Gastrocnemius medialis (tissue), 4 donors: ENCODE results near the gene ERBB3. TPM values are rescaled to one million over a fixed set of nuclear protein-coding genes. Genes with fewer than 3 reads are reported as not detected.

Experiments
- ATAC-seq, 2 donors: fragments of 150-250 bp; one replicate each; pipeline ENCODE4 v1.9.1; 2016
- DNase-seq, 2 donors: peaks; one replicate each; pipeline ENCODE4 v3.0.0-alpha.2; 2019
- H3K27ac ChIP-seq, 4 donors: fragments of 200-600 bp; sonication (generic); 1 replicate in 1 of 4; 2 replicates in 3 of 4; pipeline ENCODE4 v1.5.1; 2016 to 2018; ENCODE audit warnings: mild to moderate bottlenecking in 2 of 4, moderate library complexity in 1 of 4
- H3K27me3 ChIP-seq, 3 donors: fragments of 200-600 bp; sonication (generic) in 2 of 3; 1 replicate in 1 of 3; 2 replicates in 2 of 3; pipeline versions ENCODE4 v1.5.1 to v1.6.0; 2016 to 2019; ENCODE audit warnings: mild to moderate bottlenecking in 1 of 3, moderate library complexity in 1 of 3
- H3K36me3 ChIP-seq, 2 donors: fragments of 200-600 bp; sonication (generic) in 1 of 2; one replicate each; pipeline ENCODE4 v1.5.1; 2017 to 2018
- H3K4me1 ChIP-seq, 2 donors: fragments of 200-600 bp; sonication (generic) in 1 of 2; one replicate each; pipeline ENCODE4 v1.5.1; 2016 to 2017; ENCODE audit warnings: mild to moderate bottlenecking in 2 of 2
- H3K4me3 ChIP-seq, 4 donors: fragments of 200-600 bp; sonication (generic) in 3 of 4; 1 replicate in 1 of 4; 2 replicates in 3 of 4; pipeline ENCODE4 v1.5.1; 2016 to 2019; ENCODE audit warnings: mild to moderate bottlenecking in 2 of 4
- H3K9me3 ChIP-seq, 3 donors: fragments of 200-600 bp; sonication (generic) in 2 of 3; 1 replicate in 1 of 3; 2 replicates in 2 of 3; pipeline ENCODE4 v1.5.1; 2016 to 2019
- CTCF ChIP-seq, 5 experiments: fragments of 450-650 bp in 3 of 5; fragments of 200-600 bp in 2 of 5; sonication (generic) in 2 of 5; IDR thresholded peaks in 4 of 5; conservative IDR thresholded peaks in 1 of 5; 1 replicate in 4 of 5; 2 replicates in 1 of 5; pipeline ENCODE4 v1.5.1; 2016 to 2019; ENCODE audit warnings: antibody characterized with exemption in 5 of 5, mild to moderate bottlenecking in 3 of 5, moderate library complexity in 3 of 5
- POLR2A ChIP-seq, 2 donors: fragments of 450-650 bp; IDR thresholded peaks; one replicate each; pipeline ENCODE4 v1.6.1; 2017; ENCODE audit warnings: antibody characterized with exemption in 2 of 2, mild to moderate bottlenecking in 2 of 2, moderate library complexity in 2 of 2
- in situ Hi-C, 4 donors: fragments of 200-750 bp; cut with MboI; loops; one replicate each; pipeline versions ENCODE4 v1.15.0 to v1.8.0; 2017; ENCODE audit warnings: low sequenced_read_pairs in 4 of 4
- intact Hi-C: fragments of 100-400 bp; cut with DNase I; formaldehyde crosslinking; loops from one replicate; pipeline ENCODE4 v1.15.1; 2023; ENCODE audit warnings: low total_unique reads
- total RNA-seq, 4 donors: library from RNA; depleted of rRNA; stranded (reverse); fragments of >200 nt; gene quantifications; one replicate each; pipeline versions ENCODE4 v1.1.0 to v1.2.3, GENCODE V29; 2016

ERBB3 gene
- total RNA-seq, 4 donors from 2014 or later, result 0.15 to 2.1 (median 1.1) TPM

- no peak for TF ChIP-seq POLR2A (IDR thresholded peaks at IDR 0.05)
- TF ChIP-seq CTCF (IDR thresholded peaks at IDR 0.05 in 4 of 5, conservative IDR thresholded peaks at IDR 0.05 in 1 of 5), result no peak
- H3K4me3 ChIP-seq, result peak overlapping the region in 1 of 4 donors; percentile 88
- peaks cover 0 to 14% of the 10 kb centered on the region in 2 donors for H3K36me3 ChIP-seq
- in situ Hi-C loops, result loop anchor here in 2 of 4 donors (10.0 kb wide), 1 partner anchor 64 kb away; the partner anchor contains the start of gene SMARCC2 (in 2 of the 2)
- ATAC-seq (no peak), DNase-seq (peak in 1 of 2 donors; percentile 29)
- intact Hi-C loops, result no loop called here
- H3K9me3 ChIP-seq, result no peaks in the 10 kb centered on the region
- H3K27me3 ChIP-seq, result no peaks in the 10 kb centered on the region
- H3K4me1 ChIP-seq, result peaks cover 55 to 63% of the 10 kb centered on the region in 2 donors
- peak overlapping the region; percentile 93 to 99 (median 98) for H3K27ac ChIP-seq
These were observed 40.3 kb downstream of the ERBB3 start for GRCh38 chr12:56120158-56120846.

DNA sequence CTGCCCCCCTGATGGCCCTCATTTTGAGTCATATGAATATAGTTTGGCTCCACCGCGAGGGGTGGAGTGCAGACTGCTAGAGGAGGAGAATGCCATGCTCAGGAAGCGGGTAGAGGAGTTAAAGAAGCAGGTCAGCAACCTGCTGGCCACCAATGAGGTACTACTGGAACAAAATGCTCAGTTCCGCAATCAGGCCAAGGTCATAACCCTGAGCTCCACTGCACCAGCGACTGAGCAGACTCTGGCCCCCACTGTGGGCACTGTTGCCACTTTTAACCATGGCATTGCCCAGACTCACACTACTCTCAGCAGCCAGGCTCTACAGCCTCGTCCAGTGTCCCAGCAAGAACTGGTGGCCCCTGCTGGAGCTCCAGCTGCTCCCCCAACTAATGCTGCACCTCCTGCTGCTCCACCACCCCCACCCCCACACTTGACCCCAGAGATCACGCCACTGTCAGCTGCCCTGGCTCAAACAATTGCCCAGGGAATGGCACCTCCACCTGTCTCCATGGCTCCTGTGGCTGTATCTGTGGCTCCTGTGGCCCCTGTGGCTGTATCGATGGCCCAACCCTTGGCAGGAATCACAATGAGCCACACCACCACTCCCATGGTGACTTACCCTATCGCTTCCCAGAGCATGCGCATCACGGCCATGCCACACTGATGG is 41.4 kb downstream of the ERBB3 start:
- ATAC-seq (no peak), DNase-seq (peak in 1 of 2 donors; percentile 49)
- Histone ChIP-seq H3K4me3 (no peak overlapping the region), H3K27ac (peak overlapping the region; percentile 93 to 99 (median 98)), H3K9me3 (no peaks in the 10 kb centered on the region), H3K36me3 (peaks cover 0 to 14% of the 10 kb centered on the region in 2 donors), H3K4me1 (peaks cover 64 to 71% of the 10 kb centered on the region in 2 donors), H3K27me3 (no peaks in the 10 kb centered on the region)
- intact Hi-C loops (no loop called here), in situ Hi-C loops (loop anchor here in 2 of 4 donors (10.0 kb wide), 1 partner anchor 63 kb away; the partner anchor contains the start of gene SMARCC2 (in 2 of the 2))
- no peak for TF ChIP-seq POLR2A (IDR thresholded peaks at IDR 0.05)
- TF ChIP-seq CTCF (IDR thresholded peaks at IDR 0.05 in 4 of 5, conservative IDR thresholded peaks at IDR 0.05 in 1 of 5), result no peak

GRCh38 chr12:56122637-56123036 is 42.7 kb downstream of the ERBB3 start:
- ATAC-seq, result no peak
- Histone ChIP-seq H3K9me3 (no peaks in the 10 kb centered on the region), H3K27ac (peak overlapping the region; percentile 93 to 99 (median 98)), H3K4me3 (no peak overlapping the region), H3K4me1 (peaks cover 76 to 84% of the 10 kb centered on the region in 2 donors), H3K36me3 (peaks cover 0 to 14% of the 10 kb centered on the region in 2 donors), H3K27me3 (no peaks in the 10 kb centered on the region)
- intact Hi-C loops, result no loop called here
- no peak for DNase-seq
- in situ Hi-C loops, result loop anchor here in 2 of 4 donors (10.0 kb wide), 1 partner anchor 62 kb away; the partner anchor contains the start of gene SMARCC2 (in 2 of the 2)
- TF ChIP-seq CTCF (IDR thresholded peaks at IDR 0.05 in 4 of 5, conservative IDR thresholded peaks at IDR 0.05 in 1 of 5) (no peak), POLR2A (IDR thresholded peaks at IDR 0.05) (no peak)

DNA sequence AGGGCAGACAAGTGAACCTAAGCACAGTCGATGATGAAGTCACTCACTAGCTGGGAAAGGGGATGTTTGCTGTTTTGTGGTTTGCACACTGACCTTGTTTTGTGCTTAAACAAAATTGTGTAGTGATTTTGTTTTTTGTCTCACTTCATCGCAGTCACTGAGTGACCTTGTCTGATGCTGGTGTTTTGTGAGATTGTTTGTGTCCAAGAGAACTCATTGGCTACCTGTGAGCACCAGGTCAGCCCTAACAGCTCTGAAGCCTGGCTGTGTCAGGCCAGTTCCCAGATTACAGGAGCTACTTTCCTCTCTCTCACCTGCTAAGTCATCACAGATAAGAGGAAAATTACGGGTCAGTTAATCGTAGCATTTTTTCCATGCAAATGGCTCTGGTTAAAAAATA is 44.2 kb downstream of the ERBB3 start:
- no peak for ATAC-seq
- Histone ChIP-seq H3K4me1 (peaks cover 70 to 78% of the 10 kb centered on the region in 2 donors), H3K9me3 (no peaks in the 10 kb centered on the region), H3K4me3 (no peak overlapping the region), H3K36me3 (peaks cover 0 to 14% of the 10 kb centered on the region in 2 donors), H3K27me3 (no peaks in the 10 kb centered on the region), H3K27ac (peak overlapping the region; percentile 93 to 99 (median 98))
- no peak for DNase-seq
- TF ChIP-seq POLR2A (IDR thresholded peaks at IDR 0.05) (no peak), CTCF (IDR thresholded peaks at IDR 0.05 in 4 of 5, conservative IDR thresholded peaks at IDR 0.05 in 1 of 5) (no peak)
- intact Hi-C loops, result no loop called here
- in situ Hi-C loops, result loop anchor here in 2 of 4 donors (10.0 kb wide), 1 partner anchor 61 kb away; the partner anchor contains the start of gene SMARCC2 (in 2 of the 2)
